Upper lobe of left lung (tissue), 4 donors: ENCODE measurements around the gene SMOC2.

Source experiments
- CTCF ChIP-seq, 6 experiments: fragments of 450-650 bp in 4 of 6; fragments of 200-600 bp in 2 of 6; sonication (generic) in 2 of 6; IDR thresholded peaks; one replicate each; pipeline ENCODE4 v1.5.1; 2016 to 2019; ENCODE audit warnings: antibody characterized with exemption in 6 of 6
- POLR2AphosphoS5 ChIP-seq, 2 donors: sonication (generic); formaldehyde crosslinking; IDR thresholded peaks; one replicate each; pipeline ENCODE4 v1.5.1; 2017; ENCODE audit warnings: antibody characterized with exemption in 2 of 2

GRCh38 chr6:168408504-168409136 is 32.4 kb upstream of the SMOC2 start:
- no peak for TF ChIP-seq CTCF (IDR thresholded peaks at IDR 0.05)
- TF ChIP-seq POLR2AphosphoS5 (IDR thresholded peaks at IDR 0.05) = no peak
